IMR-90 (cell line): ENCODE measurements around the gene SAMD11. TPM values are rescaled to one million over a fixed set of nuclear protein-coding genes. Genes with fewer than 3 reads are reported as not detected.

Experiments used
- ATAC-seq: fragments of 200-7000 bp; cut with Tn5 transposase; 2 replicates; pipeline ENCODE4 v1.9.1; 2020; ENCODE audit warnings: low read depth, mild to moderate bottlenecking, moderate library complexity
- BruUV-seq: library from RNA; stranded (reverse); fragments of 400-500 nt; replicated peaks from 2 replicates; lab custom pipeline; 2021; lab: Mats Ljungman, UMichigan
- CTCF ChIA-PET: fragments of 300-600 bp; formaldehyde crosslinking; extraction: SDS; loops from one replicate; lab custom pipeline; 2021; ENCODE audit warnings: antibody characterized with exemption; lab: Yijun Ruan, JAX
- POLR2A ChIA-PET: fragments of 300-600 bp; sonication (Branson Sonifier 250); formaldehyde crosslinking; loops from one replicate; lab custom pipeline; 2022; ENCODE audit warnings: antibody characterized with exemption; ENCODE audit not compliant: unreplicated experiment; lab: Charles Lee
- DNase-seq: peaks from one replicate; pipeline ENCODE4 v3.0.0; 2013
- H2AFZ ChIP-seq: replicated peaks from 2 replicates; pipeline ENCODE3; 2013; ENCODE audit warnings: low read length, mild to moderate bottlenecking; ENCODE audit not compliant: poor library complexity
- H2AK5ac ChIP-seq: 2 replicates; pipeline ENCODE4 v1.6.1; 2013; ENCODE audit warnings: low read depth, low read length, inconsistent platforms
- H2AK9ac ChIP-seq: replicated peaks from 2 replicates; pipeline ENCODE3; 2013; ENCODE audit warnings: mild to moderate bottlenecking, low read depth, low read length, moderate library complexity; ENCODE audit not compliant: poor library complexity
- H2BK120ac ChIP-seq: 2 replicates; pipeline ENCODE4 v1.6.1; 2013; ENCODE audit warnings: low read depth, low read length, inconsistent platforms
- H2BK15ac ChIP-seq: 3 replicates; pipeline ENCODE4 v1.6.1; 2013; ENCODE audit warnings: low read depth, low read length, inconsistent platforms
- H2BK20ac ChIP-seq: 2 replicates; pipeline ENCODE4 v1.6.1; 2013; ENCODE audit warnings: low read depth, mild to moderate bottlenecking, inconsistent platforms, low read length, moderate library complexity
- H2BK5ac ChIP-seq: 2 replicates; pipeline ENCODE4 v1.6.1; 2013; ENCODE audit warnings: mild to moderate bottlenecking, low read depth, low read length, inconsistent platforms; ENCODE audit not compliant: poor library complexity, severe bottlenecking
- H3K14ac ChIP-seq: replicated peaks from 2 replicates; pipeline ENCODE4 v1.6.1; 2013; ENCODE audit warnings: low read depth, low read length, inconsistent platforms
- H3K18ac ChIP-seq: 2 replicates; pipeline ENCODE4 v1.6.1; 2013; ENCODE audit warnings: low read depth, low read length, control low read depth
- H3K23ac ChIP-seq: 2 replicates; pipeline ENCODE4 v1.6.1; 2013; ENCODE audit warnings: low read depth, low read length, inconsistent platforms
- H3K27ac ChIP-seq: 2 replicates; pipeline ENCODE4 v1.5.1; 2013; ENCODE audit warnings: mild to moderate bottlenecking, control low read depth, low read length; ENCODE audit not compliant: insufficient read depth
- H3K27me3 ChIP-seq: 2 replicates; pipeline ENCODE4 v1.6.1; 2013; ENCODE audit warnings: low read length; ENCODE audit not compliant: control insufficient read depth, insufficient read depth
- H3K36me3 ChIP-seq: 2 replicates; pipeline ENCODE4 v1.6.1; 2013; ENCODE audit warnings: low read length, mixed read lengths; ENCODE audit not compliant: control insufficient read depth, insufficient read depth
- H3K4ac ChIP-seq: 2 replicates; pipeline ENCODE4 v1.6.1; 2013; ENCODE audit warnings: low read depth, low read length, inconsistent platforms
- H3K4me1 ChIP-seq: 2 replicates; pipeline ENCODE4 v1.6.1; 2013; ENCODE audit warnings: low read length, mixed read lengths; ENCODE audit not compliant: control insufficient read depth, insufficient read depth
- H3K4me2 ChIP-seq: 2 replicates; pipeline ENCODE4 v1.6.1; 2013; ENCODE audit warnings: low read depth, mild to moderate bottlenecking, control low read depth, low read length, moderate library complexity
- H3K4me3 ChIP-seq: 2 replicates; pipeline ENCODE4 v1.5.1; 2013; ENCODE audit warnings: low read depth, mild to moderate bottlenecking, control low read depth, low read length, moderate library complexity; ENCODE audit not compliant: insufficient read depth
- H3K56ac ChIP-seq: 2 replicates; pipeline ENCODE4 v1.6.1; 2013; ENCODE audit warnings: low read length, inconsistent platforms; ENCODE audit not compliant: insufficient read depth; ENCODE audit errors: extremely low read depth
- H3K79me1 ChIP-seq, 2 experiments: 2 replicates each; pipeline ENCODE4 v1.6.1; 2013; ENCODE audit warnings: low read length in 2 of 2, inconsistent platforms in 1 of 2, low read depth in 1 of 2
- H3K9ac ChIP-seq: 2 replicates; pipeline ENCODE4 v1.6.1; 2013; ENCODE audit warnings: low read depth, low read length, control low read depth
- H3K9me1 ChIP-seq: 2 replicates; pipeline ENCODE4 v1.6.1; 2013; ENCODE audit warnings: low read length, inconsistent platforms; ENCODE audit not compliant: insufficient read depth
- H3K9me3 ChIP-seq: 2 replicates; pipeline ENCODE4 v1.6.1; 2013; ENCODE audit warnings: low read length; ENCODE audit not compliant: control insufficient read depth, insufficient read depth
- H4K20me1 ChIP-seq: 2 replicates; pipeline ENCODE4 v1.6.1; 2013; ENCODE audit warnings: low read length, inconsistent platforms; ENCODE audit not compliant: insufficient read depth
- H4K5ac ChIP-seq: 2 replicates; pipeline ENCODE4 v1.6.1; 2013; ENCODE audit warnings: mild to moderate bottlenecking, low read depth, low read length, control low read depth
- H4K8ac ChIP-seq, 2 experiments: 2 replicates each; pipeline ENCODE4 v1.6.1; 2013; ENCODE audit warnings: low read depth in 2 of 2, low read length in 2 of 2, control low read depth in 1 of 2, inconsistent platforms in 1 of 2
- H4K91ac ChIP-seq: 2 replicates; pipeline ENCODE4 v1.6.1; 2013; ENCODE audit warnings: low read depth, low read length, inconsistent platforms; ENCODE audit not compliant: insufficient read depth
- BHLHE40 ChIP-seq: fragments of 150-350 bp; IDR thresholded peaks from 2 replicates; pipeline ENCODE4 v1.6.1; 2016; ENCODE audit warnings: mild to moderate bottlenecking, low read depth, low read length
- CHD1 ChIP-seq: IDR thresholded peaks from 2 replicates; pipeline ENCODE4 v1.6.1; 2012; ENCODE audit warnings: low read depth, low read length, improper control_type of control experiment
- MAFK ChIP-seq: IDR thresholded peaks from 2 replicates; pipeline ENCODE4 v1.6.1; 2012; ENCODE audit warnings: low read depth, low read length, improper control_type of control experiment
- NFE2L2 ChIP-seq: fragments of 150-350 bp; IDR thresholded peaks from 2 replicates; pipeline ENCODE4 v1.6.1; 2016; ENCODE audit warnings: low read depth, mild to moderate bottlenecking, low read length
- POLR2A ChIP-seq: IDR thresholded peaks from 2 replicates; pipeline ENCODE4 v1.6.1; 2012; ENCODE audit warnings: mild to moderate bottlenecking, low read depth, low read length
- RFX5 ChIP-seq: IDR thresholded peaks from 2 replicates; pipeline ENCODE4 v1.8.0; 2012; ENCODE audit warnings: low read depth, mild to moderate bottlenecking, low read length, moderate library complexity
- WGBS, 2 experiments: methylation state at CpG; one replicate each; pipeline versions ENCODE4 v1.1.5 to v1.1.7; 2013; ENCODE audit warnings: missing lambda C conversion rate in 2 of 2; ENCODE audit not compliant: insufficient read length in 1 of 2; ENCODE audit errors: extremely low coverage in 2 of 2; 5-methylcytosine and 5-hydroxymethylcytosine counted together
- dilution Hi-C: fragments of 300-500 bp; cut with HindIII; formaldehyde crosslinking; loops from one replicate; pipeline ENCODE4 v1.14.3; 2018; ENCODE audit warnings: low sequenced_read_pairs; ENCODE audit not compliant: unreplicated experiment
- in situ Hi-C: fragments of 300-500 bp; cut with MboI; formaldehyde crosslinking; loops from 3 replicates; pipeline ENCODE4 v1.14.3; 2019; ENCODE audit warnings: low sequenced_read_pairs, inconsistent platforms, mixed read lengths
- intact Hi-C: fragments of 100-400 bp; cut with micrococcal nuclease; formaldehyde crosslinking; loops from 2 replicates; pipeline ENCODE4 v1.10.0; 2022
- polyA plus RNA-seq, 3 experiments: library from polyadenylated mRNA; depleted of rRNA; stranded (reverse); fragments of >200 nt; gene quantifications; 2 replicates each; pipeline ENCODE4 v1.2.3, GENCODE V29; 2012; ENCODE audit warnings: low replicate concordance in 1 of 3
- total RNA-seq: library from RNA; depleted of rRNA; stranded (reverse); fragments of >200 nt; gene quantifications from 2 replicates; pipeline ENCODE4 v1.2.3, GENCODE V29; 2012
- TF ChIP-seq, protein P1 (sequence below): fragments of 150-350 bp; IDR thresholded peaks from 2 replicates; pipeline ENCODE4 v1.6.1; 2017; ENCODE audit warnings: mild to moderate bottlenecking, antibody characterized with exemption, low read length, low read depth

SAMD11 gene
- total and polyA plus RNA-seq, 2 of the 4 experiments (the other 2 are of a cell fraction): 5.9 to 22.9 TPM

GRCh38 chr1:943545-944340 is 20.0 kb downstream of the SAMD11 start:
- WGBS, 2 experiments: 57% methylated on average over 4 of the region's 27 CpGs; no CpG with 5 or more reads in 1 of the 2 experiments
- peak overlapping the region; percentile 8; the same call in 1 of the 2 replicates for H3K14ac ChIP-seq
- intact Hi-C loops: no loop called here
- peaks cover 45% of the 10 kb centered on the region for H3K4me1 ChIP-seq
- peak overlapping the region; percentile 64 for H3K4ac ChIP-seq
- H2AK9ac ChIP-seq: peak overlapping the region; percentile 56
- peak overlapping the region; percentile 53; the same call in 1 of the 2 replicates for H3K18ac ChIP-seq
- peak overlapping the region; percentile 43; the same call in 1 of the 2 replicates for H2BK20ac ChIP-seq
- no peaks in the 10 kb centered on the region for H3K9me1 ChIP-seq
- peaks cover 31% of the 10 kb centered on the region for H3K36me3 ChIP-seq
- dilution Hi-C loops: no loop called here
- peak overlapping the region; percentile 74 for H4K91ac ChIP-seq
- no peaks in the 10 kb centered on the region for H3K27me3 ChIP-seq
- no peak overlapping the region; the same call in 2 of the 3 replicates for H2BK15ac ChIP-seq
- ChIA-PET POLR2A (no interaction called here), CTCF (no interaction called here)
- peak overlapping the region; percentile 72 for H2BK5ac ChIP-seq
- H2BK120ac ChIP-seq: peak overlapping the region; percentile 42
- H3K56ac ChIP-seq: no peak overlapping the region
- DNase-seq: no peak
- peak overlapping the region; percentile 24 to 25; a peak in 3 of 4 replicates for H4K8ac ChIP-seq
- H3K9ac ChIP-seq: no peak overlapping the region; the same call in 1 of the 2 replicates
- BruUV-seq: no TSS peak
- no peak overlapping the region for H3K4me3 ChIP-seq
- in situ Hi-C loops: no loop called here
- peak overlapping the region; percentile 70 for H2AK5ac ChIP-seq
- no peak overlapping the region for H3K23ac ChIP-seq
- peaks cover 16% of the 10 kb centered on the region for H4K20me1 ChIP-seq
- H3K9me3 ChIP-seq: no peaks in the 10 kb centered on the region
- H4K5ac ChIP-seq: peak overlapping the region; percentile 21; the same call in 1 of the 2 replicates
- H2AFZ ChIP-seq: no peak overlapping the region
- H3K4me2 ChIP-seq: peak overlapping the region; percentile 35; the same call in 1 of the 2 replicates
- TF ChIP-seq, protein P1, sequence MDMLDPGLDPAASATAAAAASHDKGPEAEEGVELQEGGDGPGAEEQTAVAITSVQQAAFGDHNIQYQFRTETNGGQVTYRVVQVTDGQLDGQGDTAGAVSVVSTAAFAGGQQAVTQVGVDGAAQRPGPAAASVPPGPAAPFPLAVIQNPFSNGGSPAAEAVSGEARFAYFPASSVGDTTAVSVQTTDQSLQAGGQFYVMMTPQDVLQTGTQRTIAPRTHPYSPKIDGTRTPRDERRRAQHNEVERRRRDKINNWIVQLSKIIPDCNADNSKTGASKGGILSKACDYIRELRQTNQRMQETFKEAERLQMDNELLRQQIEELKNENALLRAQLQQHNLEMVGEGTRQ: no peak
- no peak for TF ChIP-seq POLR2A
- TF ChIP-seq CHD1: no peak
- no peak for TF ChIP-seq RFX5
- no peak for TF ChIP-seq BHLHE40
- TF ChIP-seq MAFK: no peak
- no peak for TF ChIP-seq NFE2L2
- peak overlapping the region; percentile 82 for H3K27ac ChIP-seq
- ATAC-seq: no peak
- 0 out of 4 replicates have a peak, but pooled peaks cover 0 to 5% of the 10 kb centered on the region in 2 experiments for H3K79me1 ChIP-seq
